IPS-18c (cell line): Measurements from ENCODE around the gene CCM2.

Experiments
- H3K4me3 ChIP-seq: 2 replicates; pipeline ENCODE4 v1.7.0; 2013; ENCODE audit warnings: low read depth, mild to moderate bottlenecking, low read length, moderate library complexity; ENCODE audit not compliant: insufficient read depth
- H3K9me3 ChIP-seq: one replicate; pipeline ENCODE4 v1.6.1; 2013; ENCODE audit warnings: mild to moderate bottlenecking, low read length, moderate library complexity; ENCODE audit not compliant: control insufficient read depth, insufficient read depth

The CCM2 gene

GRCh38 chr7:45036796-45037195 lies 36.8 kb downstream of the CCM2 start:
- Histone ChIP-seq H3K9me3 (no peaks in the 10 kb centered on the region), H3K4me3 (no peak overlapping the region)

- Histone ChIP-seq H3K9me3 (no peaks in the 10 kb centered on the region), H3K4me3 (no peak overlapping the region)
These were observed 37.9 kb downstream of the CCM2 start for GRCh38 chr7:45037876-45038275.

- no peaks in the 10 kb centered on the region for H3K9me3 ChIP-seq
- no peak overlapping the region for H3K4me3 ChIP-seq
These were observed 39.1 kb downstream of the CCM2 start for GRCh38 chr7:45039106-45039505.

DNA sequence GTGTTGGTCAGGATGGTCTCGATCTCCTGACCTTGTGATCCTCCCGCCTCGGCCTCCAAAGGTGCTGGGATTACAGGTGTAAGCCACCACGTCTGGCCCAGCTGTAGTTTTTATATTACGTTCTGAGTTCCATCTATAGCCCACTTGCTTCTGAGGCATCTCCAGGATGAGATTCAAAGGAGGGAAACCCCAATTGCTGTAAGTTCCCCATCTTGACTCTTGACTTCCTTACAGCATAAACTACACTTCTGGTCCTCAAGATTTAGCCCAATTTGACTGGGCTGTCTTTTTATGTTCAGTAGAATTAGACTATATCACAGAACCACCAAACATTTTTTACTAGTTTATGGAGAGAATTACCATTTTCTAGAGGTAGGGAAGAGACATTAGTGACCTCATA lies 44.3 kb downstream of the CCM2 start:
- Histone ChIP-seq H3K4me3 (no peak overlapping the region), H3K9me3 (no peaks in the 10 kb centered on the region)

- Histone ChIP-seq H3K9me3 (no peaks in the 10 kb centered on the region), H3K4me3 (no peak overlapping the region)
These were observed 48.7 kb downstream of the CCM2 start for GRCh38 chr7:45048748-45049147.

GRCh38 chr7:45050198-45050597 lies 50.2 kb downstream of the CCM2 start:
- Histone ChIP-seq H3K4me3 (no peak overlapping the region), H3K9me3 (no peaks in the 10 kb centered on the region)

GRCh38 chr7:45052011-45052410 lies 52.0 kb downstream of the CCM2 start:
- Histone ChIP-seq H3K4me3 (no peak overlapping the region), H3K9me3 (no peaks in the 10 kb centered on the region)

- Histone ChIP-seq H3K9me3 (no peaks in the 10 kb centered on the region), H3K4me3 (no peak overlapping the region)
These were observed 53.4 kb downstream of the CCM2 start for GRCh38 chr7:45053401-45053800.

GRCh38 chr7:45053941-45054340 lies 53.9 kb downstream of the CCM2 start:
- H3K9me3 ChIP-seq = no peaks in the 10 kb centered on the region
- no peak overlapping the region for H3K4me3 ChIP-seq

- no peak overlapping the region for H3K4me3 ChIP-seq
- no peaks in the 10 kb centered on the region for H3K9me3 ChIP-seq
These were observed 54.4 kb downstream of the CCM2 start for GRCh38 chr7:45054442-45054841.

DNA sequence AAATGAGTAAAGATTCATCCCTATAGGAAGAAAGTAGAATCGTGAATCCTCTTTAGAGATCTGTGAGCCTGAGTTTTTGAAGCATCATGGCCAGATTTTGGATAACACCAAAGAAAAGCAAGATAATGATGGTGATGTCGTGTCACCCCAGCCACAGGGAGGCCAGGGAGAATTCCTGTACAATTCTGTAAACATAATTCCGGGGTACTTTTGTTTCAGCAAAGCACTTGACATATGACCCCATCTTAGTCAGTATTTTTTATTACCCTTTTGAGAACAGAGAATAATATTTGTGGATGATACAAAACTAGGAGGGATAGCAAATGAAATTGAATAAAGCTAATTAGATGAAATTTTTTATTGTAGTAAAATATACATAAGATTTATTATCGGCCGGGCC lies 55.0 kb downstream of the CCM2 start:
- no peak overlapping the region for H3K4me3 ChIP-seq
- no peaks in the 10 kb centered on the region for H3K9me3 ChIP-seq

- no peaks in the 10 kb centered on the region for H3K9me3 ChIP-seq
These were observed 55.7 kb downstream of the CCM2 start for GRCh38 chr7:45055594-45056219.

GRCh38 chr7:45057878-45058277 lies 57.9 kb downstream of the CCM2 start:
- no peak overlapping the region for H3K4me3 ChIP-seq
- no peaks in the 10 kb centered on the region for H3K9me3 ChIP-seq

More at GRCh38 chr7:45055594-45056219, 55.7 kb downstream of the CCM2 start:
- H3K4me3 ChIP-seq = no peak overlapping the region

DNA sequence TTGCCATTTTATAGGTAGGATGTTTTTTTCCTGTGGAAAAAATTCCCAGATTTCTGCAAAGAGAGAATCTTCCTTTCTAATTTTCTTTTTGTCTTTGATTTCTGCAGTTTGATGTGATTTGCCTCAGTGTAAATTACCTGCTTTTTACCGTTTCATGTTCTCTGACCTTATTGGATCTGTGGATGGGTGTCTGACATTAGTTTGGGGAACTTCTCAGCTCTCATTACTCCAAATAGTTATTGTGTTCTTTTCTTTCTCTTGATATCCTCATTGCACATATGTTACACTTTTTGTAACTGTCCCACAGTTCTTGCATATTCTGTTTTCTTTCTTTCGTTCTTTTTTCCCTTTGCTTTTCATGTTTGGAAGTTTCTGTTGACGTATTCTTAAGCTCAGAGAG lies 60.3 kb downstream of the CCM2 start:
- Histone ChIP-seq H3K9me3 (no peaks in the 10 kb centered on the region), H3K4me3 (no peak overlapping the region)

- H3K4me3 ChIP-seq = no peak overlapping the region
- no peaks in the 10 kb centered on the region for H3K9me3 ChIP-seq
These were observed 61.4 kb downstream of the CCM2 start for GRCh38 chr7:45061352-45061751.

GRCh38 chr7:45061806-45062425 lies 61.9 kb downstream of the CCM2 start:
- no peaks in the 10 kb centered on the region for H3K9me3 ChIP-seq
- H3K4me3 ChIP-seq = no peak overlapping the region

DNA sequence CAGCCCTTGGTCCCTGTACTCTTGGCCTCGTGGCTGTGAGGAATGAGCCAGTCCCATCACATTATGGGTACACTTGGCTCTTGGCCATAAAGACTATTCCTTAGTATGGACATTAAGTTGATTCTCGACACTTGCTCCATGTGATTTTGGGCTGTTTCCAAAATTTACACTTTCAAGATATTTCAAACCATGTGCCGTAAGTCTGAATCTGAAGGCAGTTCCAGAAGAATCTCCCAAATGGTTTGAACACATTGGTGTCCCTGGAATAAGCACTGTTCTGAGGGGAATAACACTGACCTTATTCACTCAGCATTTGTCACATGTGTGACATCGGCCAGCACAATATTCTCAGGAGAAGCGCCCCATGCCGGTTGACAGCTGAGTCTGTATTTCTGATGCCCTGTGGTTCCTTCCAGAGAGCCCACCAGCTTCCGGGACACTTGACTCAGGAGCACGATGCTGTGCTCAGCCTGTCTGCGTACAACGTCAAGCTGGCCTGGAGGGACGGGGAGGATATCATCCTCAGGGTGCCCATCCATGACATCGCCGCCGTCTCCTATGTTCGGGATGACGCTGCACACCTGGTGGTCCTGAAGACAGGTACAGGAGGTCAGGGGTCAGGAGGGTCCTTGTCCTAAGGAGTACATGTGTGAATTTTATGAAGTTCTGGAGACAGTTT lies 64.2 kb downstream of the CCM2 start:
- H3K4me3 ChIP-seq = no peak overlapping the region
- no peaks in the 10 kb centered on the region for H3K9me3 ChIP-seq
